H9 (cell line): ENCODE measurements around the gene WDR83. TPM values are rescaled to one million over a fixed set of nuclear protein-coding genes. Genes with fewer than 3 reads are reported as not detected.
A peak's percentile ranks its signal among the peaks of the same experiment; 100 is the strongest.

ENCODE experiments used
- DNase-seq: peaks from one replicate; pipeline ENCODE4 v3.0.0-alpha.2; 2017
- H2AFZ ChIP-seq: one replicate; pipeline ENCODE4 v1.6.1; 2013; ENCODE audit warnings: mild to moderate bottlenecking, low read length, control low read depth, moderate library complexity
- H2AK5ac ChIP-seq: 2 replicates; pipeline ENCODE4 v1.6.1; 2013; ENCODE audit warnings: low read length, control low read depth, mixed read lengths; ENCODE audit not compliant: insufficient read length
- H2BK120ac ChIP-seq: one replicate; pipeline ENCODE4 v1.6.1; 2013; ENCODE audit warnings: low read depth, mild to moderate bottlenecking, low read length, control low read depth, inconsistent platforms; ENCODE audit not compliant: poor library complexity, severe bottlenecking
- H2BK12ac ChIP-seq: 2 replicates; pipeline ENCODE4 v1.6.1; 2013; ENCODE audit warnings: low read length, control low read depth, mixed read lengths, low read depth; ENCODE audit not compliant: insufficient read length
- H2BK15ac ChIP-seq: 2 replicates; pipeline ENCODE4 v1.6.1; 2013; ENCODE audit warnings: low read depth, low read length, control low read depth
- H2BK20ac ChIP-seq: one replicate; pipeline ENCODE4 v1.6.1; 2013; ENCODE audit warnings: low read depth, mild to moderate bottlenecking, low read length, control low read depth, inconsistent platforms; ENCODE audit not compliant: poor library complexity, severe bottlenecking
- H2BK5ac ChIP-seq: 2 replicates; pipeline ENCODE4 v1.6.1; 2013; ENCODE audit warnings: low read length, control low read depth, mixed read lengths; ENCODE audit not compliant: insufficient read length
- H3K14ac ChIP-seq: 2 replicates; pipeline ENCODE4 v1.6.1; 2013; ENCODE audit warnings: low read length, control low read depth; ENCODE audit not compliant: insufficient read depth
- H3K18ac ChIP-seq: 2 replicates; pipeline ENCODE4 v1.6.1; 2013; ENCODE audit warnings: low read depth, mild to moderate bottlenecking, mixed read lengths, low read length, control low read depth; ENCODE audit not compliant: insufficient read length
- H3K23ac ChIP-seq: 2 replicates; pipeline ENCODE4 v1.6.1; 2013; ENCODE audit warnings: low read length, control low read depth, mixed read lengths, low read depth; ENCODE audit not compliant: insufficient read length
- H3K23me2 ChIP-seq: 2 replicates; pipeline ENCODE4 v1.6.1; 2013; ENCODE audit warnings: low read depth, mild to moderate bottlenecking, mixed read lengths, low read length, control low read depth; ENCODE audit not compliant: insufficient read length, poor library complexity, severe bottlenecking
- H3K27ac ChIP-seq: 2 replicates; pipeline ENCODE4 v1.5.1; 2013; ENCODE audit warnings: low read length, control low read depth, mixed read lengths, low read depth; ENCODE audit not compliant: insufficient read length
- H3K27me3 ChIP-seq: 2 replicates; pipeline ENCODE4 v1.6.1; 2013; ENCODE audit warnings: low read length, control low read depth, inconsistent platforms; ENCODE audit not compliant: insufficient read depth
- H3K4ac ChIP-seq: 2 replicates; pipeline ENCODE4 v1.6.1; 2013; ENCODE audit warnings: low read depth, mild to moderate bottlenecking, control low read depth, inconsistent platforms, low read length, moderate library complexity
- H3K4me1 ChIP-seq: 2 replicates; pipeline ENCODE4 v1.6.1; 2013; ENCODE audit warnings: low read length, control low read depth, inconsistent platforms; ENCODE audit not compliant: insufficient read depth
- H3K4me2 ChIP-seq: 2 replicates; pipeline ENCODE4 v1.6.1; 2013; ENCODE audit warnings: low read length, control low read depth, mixed read lengths; ENCODE audit not compliant: insufficient read length, insufficient read depth
- H3K56ac ChIP-seq: 2 replicates; pipeline ENCODE4 v1.6.1; 2013; ENCODE audit warnings: low read depth, mild to moderate bottlenecking, mixed read lengths, low read length, control low read depth; ENCODE audit not compliant: insufficient read length
- H3K79me1 ChIP-seq: 2 replicates; pipeline ENCODE4 v1.6.1; 2013; ENCODE audit warnings: low read depth, mild to moderate bottlenecking, moderate library complexity, low read length, control low read depth, inconsistent platforms; ENCODE audit not compliant: insufficient read depth, poor library complexity, severe bottlenecking
- H3K79me2 ChIP-seq: 2 replicates; pipeline ENCODE4 v1.6.1; 2013; ENCODE audit warnings: low read length, control low read depth, inconsistent platforms; ENCODE audit not compliant: insufficient read depth
- H3K9ac ChIP-seq: 2 replicates; pipeline ENCODE4 v1.6.1; 2013; ENCODE audit warnings: low read length, control low read depth, mixed read lengths; ENCODE audit not compliant: insufficient read length; ENCODE audit errors: extremely low read depth
- H3K9me3 ChIP-seq: one replicate; pipeline ENCODE4 v1.6.1; 2013; ENCODE audit warnings: low read depth, low read length, inconsistent platforms; ENCODE audit not compliant: control insufficient read depth
- H3T11ph ChIP-seq: one replicate; pipeline ENCODE4 v1.6.1; 2013; ENCODE audit warnings: mild to moderate bottlenecking, low read length, control low read depth, inconsistent platforms
- H4K20me1 ChIP-seq: one replicate; pipeline ENCODE4 v1.6.1; 2013; ENCODE audit not compliant: control insufficient read depth, insufficient read length, insufficient read depth
- H4K5ac ChIP-seq: 2 replicates; pipeline ENCODE4 v1.6.1; 2013; ENCODE audit warnings: low read depth, mild to moderate bottlenecking, mixed read lengths, low read length, control low read depth; ENCODE audit not compliant: insufficient read length
- H4K8ac ChIP-seq: replicated peaks from 2 replicates; pipeline ENCODE4 v1.6.1; 2013; ENCODE audit warnings: low read length, control low read depth, mixed read lengths, low read depth; ENCODE audit not compliant: insufficient read length
- H4K91ac ChIP-seq: 2 replicates; pipeline ENCODE4 v1.6.1; 2013; ENCODE audit warnings: low read depth, mild to moderate bottlenecking, moderate library complexity, mixed read lengths, low read length, control low read depth; ENCODE audit not compliant: insufficient read length
- H3K27ac Mint-ChIP-seq, 3 experiments: 2 replicates in 2 of 3; 3 replicates in 1 of 3; pipeline ENCODE4 v1.8.0; 2020 to 2021; ENCODE audit warnings: mixed read lengths in 3 of 3, mild to moderate bottlenecking in 1 of 3, moderate library complexity in 1 of 3
- H3K27me3 Mint-ChIP-seq: 2 replicates; pipeline ENCODE4 v1.8.0; 2021; ENCODE audit warnings: low read depth, mild to moderate bottlenecking, moderate library complexity, mixed read lengths
- H3K36me3 Mint-ChIP-seq, 3 experiments: 2 replicates in 2 of 3; 3 replicates in 1 of 3; pipeline ENCODE4 v1.8.0; 2020 to 2021; ENCODE audit warnings: low read depth in 3 of 3, mixed read lengths in 3 of 3; ENCODE audit not compliant: insufficient read depth in 1 of 3
- H3K4me1 Mint-ChIP-seq, 2 experiments: 2 replicates each; pipeline ENCODE4 v1.8.0; 2020; ENCODE audit warnings: mixed read lengths in 2 of 2
- H3K4me3 Mint-ChIP-seq, 2 experiments: 2 replicates in 1 of 2; 3 replicates in 1 of 2; pipeline ENCODE4 v1.8.0; 2020 to 2021; ENCODE audit warnings: mild to moderate bottlenecking in 2 of 2, mixed read lengths in 2 of 2, moderate library complexity in 1 of 2
- H3K9me3 Mint-ChIP-seq, 2 experiments: 2 replicates in 1 of 2; 3 replicates in 1 of 2; pipeline ENCODE4 v1.8.0; 2020; ENCODE audit warnings: mild to moderate bottlenecking in 2 of 2, mixed read lengths in 2 of 2, moderate library complexity in 1 of 2
- CTCF ChIP-seq: fragments of 200-600 bp; sonication (generic); conservative IDR thresholded peaks from 3 replicates; pipeline ENCODE4 v1.8.0; 2021; ENCODE audit warnings: antibody characterized with exemption, mild to moderate bottlenecking
- WGBS: extraction: QIAGEN DNeasy Blood & Tissue Kit; methylation state at CpG from one replicate; pipeline ENCODE4 v1.1.7; 2013; ENCODE audit warnings: missing lambda C conversion rate, low lambda C conversion rate, mixed read lengths; ENCODE audit not compliant: insufficient read length; ENCODE audit errors: extremely low coverage; 5-methylcytosine and 5-hydroxymethylcytosine counted together
- total RNA-seq: library from RNA; stranded (reverse); gene quantifications from 2 replicates; pipeline ENCODE4 v1.2.1, GENCODE V29; 2021

The WDR83 gene
- total RNA-seq, 1 experiment from 2014 or later: 21.0 TPM

- Mint-ChIP-seq H3K4me1 (peaks cover 2 to 14% of the 10 kb centered on the region in 2 experiments; a peak in 3 of 4 replicates), H3K9me3 (peaks cover 0 to 2% of the 10 kb centered on the region in 2 experiments; a peak in 1 of 5 replicates), H3K4me3 (peak within 1 kb of the TSS; percentile 93 to 97), H3K36me3 (peaks cover 15 to 41% (median 30%) of the 10 kb centered on the region in 3 experiments), H3K27ac (peak within 1 kb of the TSS; percentile 96 to 99 (median 99)), H3K27me3 (no peaks in the 10 kb centered on the region; the same call in 1 of the 2 replicates)
- peak within 1 kb of the TSS; percentile 81 for H3K27ac ChIP-seq
- H3K56ac ChIP-seq: no peak within 1 kb of the TSS
- peak within 1 kb of the TSS; percentile 69 for H4K5ac ChIP-seq
- no peaks in the 10 kb centered on the region for H3K79me1 ChIP-seq
- H4K91ac ChIP-seq: no peak within 1 kb of the TSS
- no peak within 1 kb of the TSS for H2AFZ ChIP-seq
- peak within 1 kb of the TSS; percentile 96 for H3K14ac ChIP-seq
- no CpG with 5 or more reads among the region's 68 CpGs for WGBS
- H3K79me2 ChIP-seq: no peaks in the 10 kb centered on the region
- no peak for TF ChIP-seq CTCF
- H3K4me1 ChIP-seq: no peaks in the 10 kb centered on the region
- H2BK20ac ChIP-seq: no peak within 1 kb of the TSS
- no peaks in the 10 kb centered on the region for H3K23me2 ChIP-seq
- no peak within 1 kb of the TSS; the same call in 1 of the 2 replicates for H3K4ac ChIP-seq
- peak within 1 kb of the TSS; percentile 50 for H3K4me2 ChIP-seq
- H3K27me3 ChIP-seq: no peaks in the 10 kb centered on the region
- H3K9me3 ChIP-seq: no peaks in the 10 kb centered on the region
- H2BK15ac ChIP-seq: no peak within 1 kb of the TSS
- DNase-seq: peak; percentile 98
- H3T11ph ChIP-seq: no peak within 1 kb of the TSS
- H3K23ac ChIP-seq: no peak within 1 kb of the TSS
- no peak within 1 kb of the TSS for H2AK5ac ChIP-seq
- peak within 1 kb of the TSS; percentile 72 for H2BK120ac ChIP-seq
- no peak within 1 kb of the TSS for H2BK5ac ChIP-seq
- H4K8ac ChIP-seq: no peak within 1 kb of the TSS
- no peaks in the 10 kb centered on the region for H4K20me1 ChIP-seq
- peak within 1 kb of the TSS; percentile 89 for H3K18ac ChIP-seq
- peak within 1 kb of the TSS; percentile 83 for H3K9ac ChIP-seq
- peak within 1 kb of the TSS; percentile 9 for H2BK12ac ChIP-seq
Observed at GRCh38 chr19:12681074-12681987, 14.7 kb downstream of the WDR83 start, which contains the start of gene DHPS. Gene DHPS (minus strand): TSS chr19:12681880. CDS start chr19:12681766, 114 bp downstream.
